Endothelial cell of umbilical vein (primary cell): ENCODE measurements around the gene ANXA2R. TPM values are rescaled to one million over a fixed set of nuclear protein-coding genes. Genes with fewer than 3 reads are reported as not detected.

Experiments
- BruUV-seq: library from RNA; stranded (reverse); fragments of 400-500 nt; replicated peaks from 2 replicates; lab custom pipeline; 2021; lab: Mats Ljungman, UMichigan
- CTCF ChIA-PET: fragments of 300-600, 350-600 bp; sonication (Branson Sonifier 250); formaldehyde crosslinking; loops from one replicate; lab custom pipeline; 2021; ENCODE audit warnings: antibody characterized with exemption, inconsistent platforms; lab: Charles Lee
- POLR2A ChIA-PET: fragments of 300-600, 350-600 bp; sonication (Branson Sonifier 250); formaldehyde crosslinking; loops from one replicate; lab custom pipeline; 2021; ENCODE audit warnings: antibody characterized with exemption, inconsistent platforms; lab: Charles Lee
- DNase-seq: peaks from one replicate; pipeline ENCODE4 v3.0.0-alpha.2; 2011; ENCODE audit warnings: low read depth, low spot score
- FAIRE-seq: peaks from 2 replicates; lab custom pipeline; 2011; peaks lifted over from hg19 to GRCh38; lab: Jason Lieb, UNC
- H2AFZ ChIP-seq: 2 replicates; pipeline ENCODE4 v1.6.0; 2012; ENCODE audit warnings: low read depth, low read length, control low read depth, inconsistent platforms
- H3K27ac ChIP-seq: 2 replicates; pipeline ENCODE4 v1.5.1; 2011; ENCODE audit warnings: low read depth, mild to moderate bottlenecking, control low read depth, low read length, moderate library complexity; ENCODE audit not compliant: insufficient read depth
- H3K27me3 ChIP-seq, 2 experiments: 2 replicates each; pipeline versions ENCODE4 v1.6.0 to v1.6.1; 2011; ENCODE audit warnings: low read length in 2 of 2, mixed read lengths in 1 of 2; ENCODE audit not compliant: control insufficient read depth in 2 of 2, insufficient read depth in 2 of 2
- H3K36me3 ChIP-seq, 2 experiments: 2 replicates in 1 of 2; 3 replicates in 1 of 2; pipeline ENCODE4 v1.5.1; 2011; ENCODE audit warnings: low read length in 2 of 2, mild to moderate bottlenecking in 1 of 2, moderate library complexity in 1 of 2; ENCODE audit not compliant: control insufficient read depth in 2 of 2, insufficient read depth in 2 of 2; ENCODE audit errors: extremely low read depth in 1 of 2
- H3K4me1 ChIP-seq: 3 replicates; pipeline ENCODE4 v1.5.1; 2011; ENCODE audit warnings: mild to moderate bottlenecking, low read length; ENCODE audit not compliant: control insufficient read depth, insufficient read depth; ENCODE audit errors: extremely low read depth
- H3K4me2 ChIP-seq: 2 replicates; pipeline ENCODE4 v1.6.1; 2011; ENCODE audit warnings: low read length, control low read depth, mixed read lengths; ENCODE audit not compliant: insufficient read depth
- H3K4me3 ChIP-seq, 3 experiments: fragments of 200-600 bp in 1 of 3; sonication (generic), shearing (Covaris generic) in 1 of 3; replicated peaks in 1 of 3; 2 replicates each; pipeline ENCODE4 v1.5.1; 2011 to 2016; ENCODE audit warnings: control low read depth in 3 of 3, low read length in 3 of 3, mild to moderate bottlenecking in 2 of 3, inconsistent platforms in 1 of 3, low read depth in 1 of 3, moderate library complexity in 1 of 3; ENCODE audit not compliant: insufficient read depth in 1 of 3
- H3K79me2 ChIP-seq: 2 replicates; pipeline ENCODE4 v1.6.0; 2012; ENCODE audit warnings: low read length, inconsistent platforms; ENCODE audit not compliant: control insufficient read depth, insufficient read depth
- H3K9ac ChIP-seq: replicated peaks from 2 replicates; pipeline ENCODE3; 2011; ENCODE audit warnings: low read length, control low read depth; ENCODE audit not compliant: insufficient read depth; ENCODE audit errors: extremely low read depth
- H3K9me1 ChIP-seq: replicated peaks from 3 replicates; pipeline ENCODE4 v1.6.0; 2011; ENCODE audit warnings: mild to moderate bottlenecking, low read length; ENCODE audit not compliant: control insufficient read depth, insufficient read depth; ENCODE audit errors: extremely low read depth
- H3K9me3 ChIP-seq: replicated peaks from 2 replicates; pipeline ENCODE4 v1.5.1; 2012; ENCODE audit warnings: low read length, inconsistent platforms; ENCODE audit not compliant: control insufficient read depth, insufficient read depth
- H4K20me1 ChIP-seq: replicated peaks from 2 replicates; pipeline ENCODE3; 2011; ENCODE audit warnings: mild to moderate bottlenecking, low read length; ENCODE audit not compliant: control insufficient read depth, insufficient read depth; ENCODE audit errors: extremely low read depth
- EZH2 ChIP-seq: IDR thresholded peaks from 2 replicates; pipeline ENCODE4 v1.6.1; 2012; ENCODE audit warnings: borderline replicate concordance, low read depth, mild to moderate bottlenecking, moderate library complexity, low read length, inconsistent platforms; ENCODE audit not compliant: severe bottlenecking
- JUN ChIP-seq: IDR thresholded peaks from 2 replicates; pipeline ENCODE4 v1.6.1; 2011; ENCODE audit warnings: borderline replicate concordance, low read depth; ENCODE audit not compliant: insufficient read length, insufficient read depth
- MYC ChIP-seq: IDR thresholded peaks from one replicate; pipeline ENCODE4 v1.6.1; 2011; ENCODE audit warnings: mild to moderate bottlenecking, low read depth, low read length
- dilution Hi-C: fragments of 300-500 bp; cut with MboI; formaldehyde crosslinking; loops from one replicate; pipeline ENCODE4 v1.15.0; 2019; ENCODE audit warnings: low sequenced_read_pairs; ENCODE audit not compliant: extremely low pct_ligation_motif_present
- intact Hi-C: fragments of 100-400 bp; cut with micrococcal nuclease; formaldehyde crosslinking; loops from one replicate; pipeline ENCODE4 v1.10.0; 2022
- polyA plus RNA-seq, 4 experiments: library from polyadenylated mRNA; depleted of rRNA in 3 of 4; stranded (reverse) in 3 of 4; unstranded in 1 of 4; fragments of >200 nt; gene quantifications; 2 replicates each; pipeline versions ENCODE4 v1.2.1 to v1.2.3, GENCODE V29; 2011 to 2012; ENCODE audit warnings: missing spikeins in 1 of 4
- total RNA-seq: library from RNA; stranded (reverse); gene quantifications from 2 replicates; pipeline ENCODE4 v1.2.3, GENCODE V29; 2021
- TF ChIP-seq, protein P1 (sequence below), 2 donors: IDR thresholded peaks; 1 replicate in 1 of 2; 2 replicates in 1 of 2; pipeline ENCODE4 v1.5.1; 2011; ENCODE audit warnings: low read length in 2 of 2, mild to moderate bottlenecking in 2 of 2, moderate library complexity in 2 of 2, control low read depth in 1 of 2, inconsistent platforms in 1 of 2, low read depth in 1 of 2; ENCODE audit not compliant: insufficient read depth in 1 of 2; ENCODE audit errors: extremely low read depth in 1 of 2
- TF ChIP-seq, protein P2 (sequence below): IDR thresholded peaks from 2 replicates; pipeline ENCODE4 v1.6.1; 2011; ENCODE audit not compliant: insufficient read depth, insufficient read length

ANXA2R gene
- total and polyA plus RNA-seq, 2 donors (not counting 3 experiments of a cell fraction or from before 2014, with no cell fraction given) = 6.6 to 10.4 TPM

DNA sequence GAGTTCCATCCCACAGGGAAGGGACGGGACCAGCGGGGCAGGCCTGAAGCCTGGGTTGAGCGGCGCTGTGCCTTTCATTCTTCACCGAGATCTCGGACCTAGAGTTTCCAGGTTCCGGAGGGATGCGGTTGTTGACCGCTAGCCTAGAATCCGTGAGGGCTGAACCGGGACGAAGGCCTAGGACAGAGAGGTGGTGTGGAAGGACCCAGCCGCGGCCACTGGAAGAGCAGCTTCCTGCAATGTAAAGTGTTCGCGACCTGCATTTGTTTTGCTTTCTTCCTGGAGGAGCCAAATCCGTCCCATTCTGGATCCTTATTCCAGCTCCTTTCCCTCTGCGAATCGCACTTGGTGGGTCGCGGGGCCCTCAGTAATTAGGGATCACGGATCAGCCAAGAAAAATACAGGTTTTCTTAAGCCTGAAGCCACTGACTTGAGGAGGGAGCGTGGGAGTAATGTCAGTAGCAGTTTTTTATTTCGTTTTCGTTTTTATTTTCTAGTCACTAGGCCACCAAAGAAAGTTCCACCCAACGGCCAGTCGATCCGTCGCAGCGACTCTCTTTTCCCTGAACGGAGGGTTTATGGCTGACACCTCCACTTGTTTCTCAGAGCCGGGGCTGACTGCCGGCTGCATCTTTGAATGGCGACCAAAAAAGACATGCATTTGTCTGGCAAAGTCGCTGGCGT lies 48.6 kb downstream of the ANXA2R start:
- Histone ChIP-seq H3K9me1 (no peaks in the 10 kb centered on the region), H3K4me3 (peak overlapping the region; percentile 63 to 92 (median 78)), H3K36me3 (no peaks in the 10 kb centered on the region), H3K79me2 (peaks cover 73% of the 10 kb centered on the region), H3K27me3 (no peaks in the 10 kb centered on the region), H3K9me3 (no peaks in the 10 kb centered on the region), H3K9ac (peak overlapping the region; percentile 86), H3K27ac (peak overlapping the region; percentile 98), H3K4me1 (peaks cover 48% of the 10 kb centered on the region), H2AFZ (no peak overlapping the region), H3K4me2 (peak overlapping the region; percentile 99), H4K20me1 (no peaks in the 10 kb centered on the region)
- DNase-seq = no peak
- FAIRE-seq = no peak
- no peak for TF ChIP-seq MYC
- TF ChIP-seq EZH2 = no peak
- TF ChIP-seq, protein P1, sequence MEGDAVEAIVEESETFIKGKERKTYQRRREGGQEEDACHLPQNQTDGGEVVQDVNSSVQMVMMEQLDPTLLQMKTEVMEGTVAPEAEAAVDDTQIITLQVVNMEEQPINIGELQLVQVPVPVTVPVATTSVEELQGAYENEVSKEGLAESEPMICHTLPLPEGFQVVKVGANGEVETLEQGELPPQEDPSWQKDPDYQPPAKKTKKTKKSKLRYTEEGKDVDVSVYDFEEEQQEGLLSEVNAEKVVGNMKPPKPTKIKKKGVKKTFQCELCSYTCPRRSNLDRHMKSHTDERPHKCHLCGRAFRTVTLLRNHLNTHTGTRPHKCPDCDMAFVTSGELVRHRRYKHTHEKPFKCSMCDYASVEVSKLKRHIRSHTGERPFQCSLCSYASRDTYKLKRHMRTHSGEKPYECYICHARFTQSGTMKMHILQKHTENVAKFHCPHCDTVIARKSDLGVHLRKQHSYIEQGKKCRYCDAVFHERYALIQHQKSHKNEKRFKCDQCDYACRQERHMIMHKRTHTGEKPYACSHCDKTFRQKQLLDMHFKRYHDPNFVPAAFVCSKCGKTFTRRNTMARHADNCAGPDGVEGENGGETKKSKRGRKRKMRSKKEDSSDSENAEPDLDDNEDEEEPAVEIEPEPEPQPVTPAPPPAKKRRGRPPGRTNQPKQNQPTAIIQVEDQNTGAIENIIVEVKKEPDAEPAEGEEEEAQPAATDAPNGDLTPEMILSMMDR (IDR thresholded peaks at IDR 0.05; ENCODE audit: extremely low read depth in 1 of 2, insufficient read depth in 1 of 2, low read depth in 1 of 2, low read length in 2 of 2) = no peak
- TF ChIP-seq JUN = no peak
- TF ChIP-seq, protein P2, sequence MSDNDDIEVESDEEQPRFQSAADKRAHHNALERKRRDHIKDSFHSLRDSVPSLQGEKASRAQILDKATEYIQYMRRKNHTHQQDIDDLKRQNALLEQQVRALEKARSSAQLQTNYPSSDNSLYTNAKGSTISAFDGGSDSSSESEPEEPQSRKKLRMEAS = no peak
- ChIA-PET POLR2A (interaction anchor here (1.3 to 4.4 kb wide), 2 partner anchors 41 to 50 kb away, joined by 3 to 22 read pairs; no protein-coding TSS in a partner anchor), CTCF (interaction anchor here (1.2 to 10.0 kb wide), 7 partner anchors 16 to 80 kb away, joined by 4 to 175 read pairs (median 46); partner anchors contain the start of gene ANXA2R)
- BruUV-seq = no TSS peak
- intact Hi-C loops = no loop called here
- dilution Hi-C loops = no loop called here
